ENCODE measurements around the gene DLK1. TPM values are rescaled to one million over a fixed set of nuclear protein-coding genes. Genes with fewer than 3 reads are reported as not detected.
A peak's percentile ranks its signal among the peaks of the same experiment; 100 is the strongest.

The DLK1 gene
- total RNA-seq, 1 experiment from 2014 or later, result 0.28 TPM

DNA sequence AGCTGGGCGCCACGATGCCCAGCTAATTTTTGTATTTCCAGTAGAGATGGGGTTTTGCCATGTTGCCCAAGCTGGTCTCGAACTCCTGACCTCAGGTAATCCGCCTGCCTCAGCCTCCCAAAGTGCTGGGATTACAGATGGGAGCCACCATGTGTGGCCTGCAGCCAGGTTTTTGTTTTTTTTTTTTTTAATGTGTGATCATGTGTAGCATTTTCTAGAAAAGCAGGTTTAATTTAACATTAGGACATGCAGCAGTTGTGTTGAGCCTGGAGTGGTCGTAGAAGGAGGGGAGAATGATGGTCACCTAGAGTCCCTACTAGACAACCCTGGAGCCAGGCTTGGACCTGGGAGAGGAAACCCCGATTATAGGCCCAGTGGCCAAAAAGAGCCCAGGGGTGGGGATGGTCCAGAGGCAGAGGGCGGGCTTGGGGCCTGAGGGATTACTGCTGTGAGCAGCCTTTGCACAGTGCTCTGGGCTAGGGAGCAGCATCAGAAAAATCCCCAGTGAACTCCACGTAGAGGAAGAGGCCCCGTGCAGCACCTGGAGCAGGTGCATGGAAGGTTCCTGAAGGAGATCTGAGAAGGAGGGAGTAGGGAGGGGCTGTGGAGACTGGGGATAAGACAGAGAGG is 13.6 kb downstream of the DLK1 start:
- no peak for DNase-seq
- peaks cover 4% of the 10 kb centered on the region for H3K9me3 ChIP-seq (replicated peaks)
- no peaks in the 10 kb centered on the region for H3K27me3 ChIP-seq
- peaks cover 14% of the 10 kb centered on the region for H3K4me1 ChIP-seq
- H3K4me3 ChIP-seq, result no peak overlapping the region
- peaks cover 2% of the 10 kb centered on the region; the same call in 1 of the 2 replicates for H3K36me3 ChIP-seq
- no peak overlapping the region; the same call in 1 of the 2 replicates for H3K27ac ChIP-seq

DNA sequence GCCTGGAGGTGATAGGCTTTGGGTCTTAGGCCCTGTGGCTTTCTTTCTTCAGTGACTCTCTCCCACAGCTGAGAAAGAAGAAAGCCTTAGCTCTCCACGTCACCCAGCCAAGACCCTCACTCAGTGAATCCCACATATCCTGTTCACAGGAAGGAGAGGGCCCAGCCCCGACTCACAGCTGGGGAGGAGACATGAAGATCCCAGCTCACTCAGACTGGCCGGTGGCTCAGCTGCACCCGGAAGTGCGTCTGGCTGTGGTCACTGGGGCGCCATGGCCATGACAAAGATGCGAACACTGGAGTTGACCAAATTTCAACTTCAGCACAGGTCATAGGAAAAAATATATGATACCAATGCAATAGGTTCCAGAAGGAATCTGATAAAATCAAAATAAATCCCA is 14.2 kb downstream of the DLK1 start:
- Histone ChIP-seq H3K27me3 (no peaks in the 10 kb centered on the region), H3K9me3 (replicated peaks) (peaks cover 4% of the 10 kb centered on the region), H3K4me1 (peaks cover 14% of the 10 kb centered on the region), H3K36me3 (peaks cover 2% of the 10 kb centered on the region; the same call in 1 of the 2 replicates), H3K4me3 (no peak overlapping the region), H3K27ac (peak overlapping the region; percentile 42)
- no peak for DNase-seq

DNA sequence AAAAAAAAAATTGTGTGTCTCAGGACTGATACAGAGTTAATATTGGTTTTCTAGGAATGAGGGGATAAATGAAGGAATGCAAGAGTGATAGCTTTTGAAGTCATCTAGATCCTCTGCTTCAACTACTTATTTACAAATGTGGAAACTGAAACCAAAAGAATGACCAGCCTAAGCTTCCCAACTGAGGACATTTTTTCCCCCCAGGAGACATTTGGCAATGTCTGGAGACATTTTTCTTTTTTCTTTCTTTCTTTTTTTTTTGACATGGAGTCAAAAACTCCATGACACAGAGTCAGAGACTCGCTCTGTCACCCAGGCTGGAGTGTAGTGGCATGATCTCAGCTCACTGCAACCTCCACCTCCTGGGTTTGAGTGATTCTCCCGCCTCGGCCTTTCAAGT is 15.3 kb downstream of the DLK1 start:
- Histone ChIP-seq H3K9me3 (replicated peaks) (peaks cover 4% of the 10 kb centered on the region), H3K36me3 (peaks cover 2% of the 10 kb centered on the region; the same call in 1 of the 2 replicates), H3K27ac (no peak overlapping the region), H3K4me3 (no peak overlapping the region), H3K4me1 (peaks cover 14% of the 10 kb centered on the region), H3K27me3 (no peaks in the 10 kb centered on the region)
- DNase-seq, result no peak

DNA sequence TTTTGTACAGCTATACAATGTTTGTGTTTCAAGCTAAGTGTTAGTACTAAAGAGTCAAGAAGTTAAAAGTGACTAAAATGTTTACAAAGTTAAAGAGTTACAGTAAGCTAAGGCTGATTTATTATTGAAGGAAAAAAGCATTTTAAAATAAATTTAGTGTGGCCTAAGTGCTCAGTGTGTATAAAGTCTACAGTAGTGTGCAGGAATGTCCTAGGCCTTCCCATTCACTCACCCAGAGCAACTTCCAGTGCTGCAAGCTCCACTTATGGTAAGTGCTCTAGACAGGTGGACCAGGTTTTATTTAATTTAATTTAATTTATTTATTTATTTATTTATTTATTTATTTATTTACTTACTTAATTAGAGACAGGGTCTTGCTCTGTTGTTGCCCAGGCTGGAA is 19.6 kb downstream of the DLK1 start:
- Histone ChIP-seq H3K36me3 (0 out of 2 replicates have a peak, but pooled peaks cover 2% of the 10 kb centered on the region), H3K27ac (no peak overlapping the region), H3K9me3 (replicated peaks) (peaks cover 4% of the 10 kb centered on the region), H3K4me1 (peaks cover 8% of the 10 kb centered on the region), H3K4me3 (no peak overlapping the region), H3K27me3 (no peaks in the 10 kb centered on the region)
- no peak for DNase-seq

DNA sequence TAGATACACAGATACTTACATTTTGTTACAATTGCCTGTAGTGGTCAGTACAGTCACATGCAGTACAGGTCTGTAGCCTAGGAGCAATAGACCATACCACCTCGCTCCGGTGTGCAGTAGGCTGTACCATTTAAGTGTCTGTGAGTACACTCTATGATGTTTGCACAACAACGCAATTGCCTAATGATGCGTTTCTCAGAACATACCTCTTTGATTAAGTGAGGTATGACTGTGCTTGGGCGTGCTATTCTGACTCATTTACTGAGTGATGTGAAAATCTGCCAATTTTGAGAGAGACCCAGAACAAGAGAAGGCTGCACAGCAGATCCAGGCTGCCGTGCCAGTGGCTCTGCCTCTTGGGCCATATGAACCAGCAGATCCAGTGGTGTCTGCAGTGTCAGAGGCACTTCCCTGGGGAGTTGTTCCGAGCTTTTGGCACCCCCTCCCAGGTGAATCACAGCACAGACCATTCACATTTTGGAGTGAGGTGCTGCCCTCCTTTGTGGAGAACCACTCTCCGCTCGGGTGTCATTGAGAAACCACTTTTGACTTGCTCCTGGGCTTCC is 20.4 kb downstream of the DLK1 start:
- Histone ChIP-seq H3K9me3 (replicated peaks) (no peaks in the 10 kb centered on the region), H3K36me3 (no peaks in the 10 kb centered on the region), H3K4me3 (no peak overlapping the region), H3K4me1 (peaks cover 7% of the 10 kb centered on the region), H3K27ac (no peak overlapping the region), H3K27me3 (no peaks in the 10 kb centered on the region)
- DNase-seq, result no peak

DNA sequence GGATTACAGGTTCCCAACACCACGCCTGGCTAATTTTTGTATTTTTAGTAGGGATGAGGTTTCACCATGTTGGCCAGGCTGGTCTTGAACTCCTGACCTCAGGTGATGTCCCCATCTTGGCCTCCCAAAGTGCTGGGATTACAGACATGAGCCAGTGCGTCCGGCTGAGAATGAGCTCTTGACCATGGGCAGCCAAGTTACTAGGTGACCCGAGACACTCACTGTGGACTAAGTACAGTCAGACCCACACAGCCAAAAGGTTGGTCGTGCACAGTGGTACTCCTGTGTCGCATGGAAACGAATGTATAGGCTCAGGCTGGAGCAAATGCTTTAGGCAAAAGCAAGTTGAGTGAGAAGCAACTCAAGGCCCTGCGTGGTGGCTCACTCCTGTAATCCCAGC is 21.0 kb downstream of the DLK1 start:
- Histone ChIP-seq H3K4me1 (peaks cover 7% of the 10 kb centered on the region), H3K36me3 (no peaks in the 10 kb centered on the region), H3K27ac (no peak overlapping the region), H3K27me3 (no peaks in the 10 kb centered on the region), H3K4me3 (no peak overlapping the region), H3K9me3 (replicated peaks) (no peaks in the 10 kb centered on the region)
- DNase-seq, result no peak

DNA sequence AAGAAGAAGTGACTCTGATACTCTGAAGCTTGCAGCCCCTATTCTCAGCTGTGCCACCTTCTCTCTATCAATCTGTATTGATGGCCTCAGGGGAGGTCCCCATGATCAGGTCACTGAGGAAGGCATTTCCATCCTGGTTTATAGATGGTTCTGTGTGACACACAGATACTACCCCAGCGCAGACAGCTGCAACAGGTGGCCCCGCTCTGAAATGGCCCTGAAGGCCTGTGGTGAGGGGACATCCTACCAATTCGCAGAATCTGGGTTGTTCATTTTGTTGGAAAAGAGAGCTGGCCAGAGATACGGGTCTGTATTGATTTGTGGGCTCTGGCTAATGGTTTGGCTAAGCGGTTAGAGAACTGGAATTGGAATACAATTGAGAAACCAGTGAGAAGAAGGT is 21.7 kb downstream of the DLK1 start:
- H3K36me3 ChIP-seq, result no peaks in the 10 kb centered on the region
- DNase-seq, result peak in 1 of 2 experiments; percentile 60
- no peaks in the 10 kb centered on the region for H3K9me3 ChIP-seq (replicated peaks)
- peaks cover 7% of the 10 kb centered on the region for H3K4me1 ChIP-seq
- no peak overlapping the region for H3K27ac ChIP-seq
- H3K27me3 ChIP-seq, result no peaks in the 10 kb centered on the region
- H3K4me3 ChIP-seq, result no peak overlapping the region

DNA sequence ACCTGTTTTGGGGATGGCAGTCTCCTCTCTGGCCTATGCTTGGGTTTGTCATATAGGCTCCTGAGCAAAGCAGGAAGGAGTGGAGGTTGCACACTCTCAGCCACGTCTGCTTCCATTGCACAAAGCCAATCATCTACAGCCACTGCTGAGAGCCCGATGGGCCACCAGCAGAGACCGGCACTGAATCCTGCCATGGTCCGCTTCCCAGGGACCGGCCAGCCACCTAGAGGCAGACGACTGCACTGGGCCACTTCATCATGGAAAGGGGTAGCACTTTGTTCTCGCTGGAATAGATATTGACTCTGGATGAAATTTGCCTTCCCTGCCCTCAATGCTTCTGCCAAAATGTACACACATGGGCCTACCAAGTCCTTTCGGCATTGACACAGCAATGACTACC is 22.3 kb downstream of the DLK1 start:
- H3K4me1 ChIP-seq, result peaks cover 7% of the 10 kb centered on the region
- H3K27me3 ChIP-seq, result no peaks in the 10 kb centered on the region
- no peak for DNase-seq
- no peaks in the 10 kb centered on the region for H3K36me3 ChIP-seq
- no peaks in the 10 kb centered on the region for H3K9me3 ChIP-seq (replicated peaks)
- no peak overlapping the region for H3K27ac ChIP-seq
- H3K4me3 ChIP-seq, result no peak overlapping the region

DNA sequence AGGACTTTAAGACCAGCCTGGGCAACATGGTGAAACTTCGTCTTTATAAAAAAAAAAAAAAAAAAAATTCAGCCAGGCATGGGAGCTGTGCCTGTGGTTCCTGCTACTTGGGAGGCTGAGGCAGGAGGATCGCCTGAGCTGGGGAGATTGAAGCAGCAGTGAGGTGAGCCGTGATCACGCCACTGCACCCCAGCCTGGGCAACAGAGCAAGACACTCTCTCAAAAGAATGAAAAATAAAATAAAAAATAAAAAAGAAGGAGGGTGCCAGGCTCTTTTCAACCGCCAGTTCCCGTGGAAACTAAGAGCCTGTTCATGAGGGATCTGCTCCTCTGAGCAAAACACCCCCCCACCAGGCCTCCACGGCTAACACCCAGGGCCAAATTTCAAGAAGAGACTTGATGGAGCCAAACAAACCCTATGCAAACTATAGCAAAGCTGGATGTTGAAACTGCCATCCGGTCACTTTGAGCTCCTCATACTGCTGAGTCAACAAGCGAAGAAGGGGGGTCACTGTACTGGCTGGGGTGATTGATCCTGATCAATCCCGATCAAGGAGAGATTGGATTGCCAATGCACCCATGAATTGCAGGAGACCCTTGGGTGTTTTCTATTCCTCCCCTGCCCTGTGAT is 23.4 kb downstream of the DLK1 start:
- no peaks in the 10 kb centered on the region for H3K27me3 ChIP-seq
- H3K27ac ChIP-seq, result no peak overlapping the region
- no peak for DNase-seq
- H3K36me3 ChIP-seq, result no peaks in the 10 kb centered on the region
- peaks cover 7% of the 10 kb centered on the region for H3K4me1 ChIP-seq
- H3K4me3 ChIP-seq, result no peak overlapping the region
- no peaks in the 10 kb centered on the region for H3K9me3 ChIP-seq (replicated peaks)

DNA sequence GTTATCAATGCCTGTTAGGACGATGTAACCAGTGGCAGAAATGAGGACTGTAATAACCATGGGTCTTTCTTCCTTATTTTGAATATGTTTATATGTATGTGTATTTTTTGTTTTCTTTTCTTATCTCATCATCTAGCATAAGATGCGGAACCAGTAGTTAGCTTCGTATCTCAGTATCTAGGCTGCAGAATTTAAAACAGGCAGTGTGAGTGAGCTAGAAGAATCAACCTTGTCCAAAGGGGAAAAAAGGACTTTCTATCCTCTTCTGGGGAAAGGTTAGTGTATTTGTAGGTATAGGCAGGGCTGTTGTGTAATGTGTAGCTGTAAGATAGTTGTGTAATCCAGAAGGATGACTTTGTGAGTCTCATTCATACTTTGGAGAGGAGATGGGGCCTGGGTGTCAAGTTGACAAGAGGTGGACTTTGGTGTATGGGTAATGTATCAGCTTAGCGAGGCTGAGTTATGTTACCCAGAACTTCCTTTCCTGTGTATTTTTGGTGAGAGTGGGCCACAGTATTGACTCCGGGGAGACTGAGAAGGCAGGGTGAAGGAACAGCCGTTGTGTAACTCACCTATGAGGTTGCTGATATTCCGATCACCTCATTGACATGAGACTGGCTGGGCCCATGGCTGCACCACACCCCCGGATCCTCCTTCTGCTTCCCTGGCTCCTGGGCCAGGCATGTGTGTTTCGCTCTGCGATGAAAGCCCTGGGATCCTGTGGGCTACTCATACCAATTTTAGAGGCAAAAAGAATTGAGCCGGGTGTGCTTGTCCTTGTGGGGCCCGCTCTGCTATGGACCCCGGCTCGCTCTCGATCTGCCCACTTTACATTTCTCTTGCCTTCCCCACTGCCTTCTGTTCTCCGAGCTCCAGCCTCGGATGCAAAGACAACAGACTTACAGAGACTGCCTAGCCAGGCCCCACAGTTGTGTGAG is 24.3 kb downstream of the DLK1 start:
- Histone ChIP-seq H3K9me3 (replicated peaks) (no peaks in the 10 kb centered on the region), H3K27ac (no peak overlapping the region), H3K36me3 (no peaks in the 10 kb centered on the region), H3K4me3 (no peak overlapping the region), H3K4me1 (peaks cover 7% of the 10 kb centered on the region), H3K27me3 (no peaks in the 10 kb centered on the region)
- no peak for DNase-seq

DNA sequence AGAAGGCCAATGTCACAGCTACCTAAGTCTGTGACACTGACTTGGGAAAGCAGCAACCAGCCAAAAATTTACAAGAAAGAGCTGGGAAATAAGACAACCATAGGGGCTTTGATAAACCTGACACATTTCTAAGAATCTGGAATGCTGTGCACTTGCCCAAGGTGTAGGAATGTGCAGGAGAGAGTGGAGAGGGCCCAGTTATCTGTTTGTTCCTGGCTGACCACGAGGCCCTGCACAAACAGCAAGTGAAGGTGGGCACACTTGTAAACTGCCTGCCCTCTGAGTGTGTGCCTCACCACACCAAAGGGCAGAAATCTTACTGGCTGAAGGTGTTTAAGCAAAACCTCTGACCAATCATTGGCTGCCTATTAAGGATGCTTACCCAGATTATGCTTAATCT is 27.3 kb downstream of the DLK1 start:
- no peaks in the 10 kb centered on the region for H3K27me3 ChIP-seq
- peaks cover under 1% of the 10 kb centered on the region; the same call in 1 of the 2 replicates for H3K4me1 ChIP-seq
- H3K9me3 ChIP-seq (replicated peaks), result no peaks in the 10 kb centered on the region
- no peak for DNase-seq
- H3K27ac ChIP-seq, result no peak overlapping the region
- H3K4me3 ChIP-seq, result no peak overlapping the region
- no peaks in the 10 kb centered on the region for H3K36me3 ChIP-seq

DNA sequence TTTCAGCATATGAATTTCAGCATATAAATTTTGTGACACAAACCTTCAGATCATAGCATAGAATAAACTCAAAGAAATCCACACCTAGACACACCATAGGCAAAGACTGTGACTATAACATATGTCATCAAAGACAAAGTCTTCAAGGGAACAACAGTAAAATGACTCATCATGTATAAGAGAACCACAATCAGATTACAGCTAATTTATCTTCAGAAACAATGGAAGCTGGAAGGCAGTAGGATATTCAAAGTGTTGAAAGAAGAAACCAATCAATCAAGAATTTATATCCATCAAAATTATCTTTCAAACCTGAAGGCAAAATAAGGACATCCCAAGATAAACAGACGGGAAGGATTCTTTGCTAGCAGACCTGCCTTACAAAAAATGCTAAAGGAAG is 29.0 kb downstream of the DLK1 start:
- H3K4me3 ChIP-seq, result no peak overlapping the region
- H3K27ac ChIP-seq, result no peak overlapping the region
- no peaks in the 10 kb centered on the region for H3K27me3 ChIP-seq
- no peaks in the 10 kb centered on the region for H3K36me3 ChIP-seq
- H3K9me3 ChIP-seq (replicated peaks), result no peaks in the 10 kb centered on the region
- no peaks in the 10 kb centered on the region for H3K4me1 ChIP-seq
- DNase-seq, result no peak

DNA sequence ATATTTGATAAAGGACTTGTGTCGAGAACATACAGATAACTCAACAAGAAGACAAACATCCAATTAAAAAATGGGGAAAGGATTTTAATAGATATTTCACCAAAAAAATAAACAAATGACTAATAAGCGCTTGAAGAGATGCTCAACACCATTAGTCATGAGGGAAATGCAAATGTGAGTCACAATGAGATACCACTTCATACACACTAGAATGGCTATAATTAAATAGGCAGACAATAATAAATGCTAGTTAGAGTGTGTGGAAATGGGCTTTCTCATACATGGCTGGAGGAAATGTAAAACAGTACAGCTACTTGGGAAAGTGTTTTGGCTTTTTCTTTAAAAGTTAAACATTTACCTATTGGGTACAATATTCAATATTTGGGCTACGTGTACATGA is 34.8 kb downstream of the DLK1 start:
- H3K27ac ChIP-seq, result no peak overlapping the region
- no peak for DNase-seq
- no peaks in the 10 kb centered on the region for H3K27me3 ChIP-seq
- H3K9me3 ChIP-seq (replicated peaks), result no peaks in the 10 kb centered on the region
- no peaks in the 10 kb centered on the region for H3K36me3 ChIP-seq
- H3K4me3 ChIP-seq, result no peak overlapping the region
- peaks cover 5% of the 10 kb centered on the region for H3K4me1 ChIP-seq

DNA sequence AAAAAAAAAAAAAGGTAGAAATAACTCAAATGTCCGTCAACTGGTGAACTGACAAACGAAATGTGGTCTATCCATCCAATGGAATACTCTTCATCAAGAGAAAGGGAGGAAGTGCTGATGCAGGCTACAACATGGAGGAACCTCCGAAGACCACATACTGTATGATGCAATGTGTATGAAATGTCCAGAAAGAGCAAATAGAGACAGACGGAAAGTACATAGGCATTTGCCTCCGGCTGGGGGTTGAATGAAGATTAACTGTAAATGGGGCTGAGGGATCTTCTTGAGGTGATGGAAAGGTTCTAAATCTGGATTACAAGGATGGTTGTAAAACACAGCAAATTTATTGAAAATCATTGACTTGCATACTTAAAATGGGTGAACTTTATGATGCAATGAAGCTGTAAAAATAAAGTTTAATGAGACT is 35.4 kb downstream of the DLK1 start:
- no peak overlapping the region for H3K27ac ChIP-seq
- H3K4me1 ChIP-seq, result peaks cover 5% of the 10 kb centered on the region
- H3K27me3 ChIP-seq, result no peaks in the 10 kb centered on the region
- no peak for DNase-seq
- no peaks in the 10 kb centered on the region for H3K9me3 ChIP-seq (replicated peaks)
- no peak overlapping the region for H3K4me3 ChIP-seq
- no peaks in the 10 kb centered on the region for H3K36me3 ChIP-seq

DNA sequence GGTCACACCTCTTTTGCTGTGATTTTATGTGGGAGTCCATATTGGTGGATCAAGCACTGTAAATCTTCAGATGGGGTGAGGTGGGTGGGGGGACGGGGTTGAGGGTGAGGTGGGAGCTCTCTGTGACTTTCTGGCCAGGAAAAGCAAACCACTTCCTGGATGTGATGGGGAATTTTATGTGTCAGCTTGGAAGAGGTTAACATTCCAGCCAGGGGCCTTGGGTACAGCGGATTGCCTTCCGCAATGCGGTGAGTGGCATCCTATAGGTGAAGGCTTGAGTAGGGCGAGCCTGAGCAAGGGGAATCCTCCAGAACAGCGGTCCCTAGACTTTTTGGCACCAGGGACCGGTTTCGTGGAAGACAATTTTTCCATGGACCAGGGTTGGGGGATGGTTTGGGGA is 36.2 kb downstream of the DLK1 start:
- DNase-seq, result no peak
- Histone ChIP-seq H3K27me3 (no peaks in the 10 kb centered on the region), H3K4me3 (no peak overlapping the region), H3K9me3 (replicated peaks) (no peaks in the 10 kb centered on the region), H3K36me3 (no peaks in the 10 kb centered on the region), H3K4me1 (peaks cover 5% of the 10 kb centered on the region), H3K27ac (no peak overlapping the region)
